ENCODE measurements around the gene RPL18A. TPM values are rescaled to one million over a fixed set of nuclear protein-coding genes. Genes with fewer than 3 reads are reported as not detected.

The RPL18A gene
- total RNA-seq, 2 experiments from 2014 or later, result 3,019 to 3,145 TPM

DNA sequence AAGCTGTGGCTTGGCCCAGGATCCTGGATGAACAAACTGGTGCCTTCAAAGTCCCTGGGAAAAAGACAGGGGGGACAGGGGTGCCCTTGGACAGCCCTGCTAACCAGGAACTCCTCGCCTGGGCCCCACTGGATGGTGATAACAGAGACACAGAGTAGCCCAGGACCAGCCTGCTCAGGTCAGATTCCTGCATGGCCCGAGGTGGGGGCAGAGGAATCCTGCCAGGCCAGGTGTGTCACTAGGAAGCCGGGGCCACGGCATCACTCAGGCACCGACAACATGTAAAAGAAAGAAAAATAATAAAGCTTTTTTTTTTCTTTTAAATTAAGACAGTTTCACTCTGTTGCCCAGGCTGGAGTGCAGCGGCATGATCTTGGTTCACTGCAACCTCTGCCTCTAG is 5.6 kb upstream of the RPL18A start:
- POLR2A ChIA-PET, result interaction anchor here (0.7 kb wide), 1 partner anchor 45 kb away, joined by 5 read pairs; no protein-coding TSS in a partner anchor
- TF ChIP-seq EZH2phosphoT487 (IDR thresholded peaks at IDR 0.05; ENCODE audit: borderline replicate concordance, low read depth, low read length), result no peak
- TF ChIP-seq, protein P1, sequence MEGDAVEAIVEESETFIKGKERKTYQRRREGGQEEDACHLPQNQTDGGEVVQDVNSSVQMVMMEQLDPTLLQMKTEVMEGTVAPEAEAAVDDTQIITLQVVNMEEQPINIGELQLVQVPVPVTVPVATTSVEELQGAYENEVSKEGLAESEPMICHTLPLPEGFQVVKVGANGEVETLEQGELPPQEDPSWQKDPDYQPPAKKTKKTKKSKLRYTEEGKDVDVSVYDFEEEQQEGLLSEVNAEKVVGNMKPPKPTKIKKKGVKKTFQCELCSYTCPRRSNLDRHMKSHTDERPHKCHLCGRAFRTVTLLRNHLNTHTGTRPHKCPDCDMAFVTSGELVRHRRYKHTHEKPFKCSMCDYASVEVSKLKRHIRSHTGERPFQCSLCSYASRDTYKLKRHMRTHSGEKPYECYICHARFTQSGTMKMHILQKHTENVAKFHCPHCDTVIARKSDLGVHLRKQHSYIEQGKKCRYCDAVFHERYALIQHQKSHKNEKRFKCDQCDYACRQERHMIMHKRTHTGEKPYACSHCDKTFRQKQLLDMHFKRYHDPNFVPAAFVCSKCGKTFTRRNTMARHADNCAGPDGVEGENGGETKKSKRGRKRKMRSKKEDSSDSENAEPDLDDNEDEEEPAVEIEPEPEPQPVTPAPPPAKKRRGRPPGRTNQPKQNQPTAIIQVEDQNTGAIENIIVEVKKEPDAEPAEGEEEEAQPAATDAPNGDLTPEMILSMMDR (conservative IDR thresholded peaks at IDR 0.05; ENCODE audit: low read length), result no peak

DNA sequence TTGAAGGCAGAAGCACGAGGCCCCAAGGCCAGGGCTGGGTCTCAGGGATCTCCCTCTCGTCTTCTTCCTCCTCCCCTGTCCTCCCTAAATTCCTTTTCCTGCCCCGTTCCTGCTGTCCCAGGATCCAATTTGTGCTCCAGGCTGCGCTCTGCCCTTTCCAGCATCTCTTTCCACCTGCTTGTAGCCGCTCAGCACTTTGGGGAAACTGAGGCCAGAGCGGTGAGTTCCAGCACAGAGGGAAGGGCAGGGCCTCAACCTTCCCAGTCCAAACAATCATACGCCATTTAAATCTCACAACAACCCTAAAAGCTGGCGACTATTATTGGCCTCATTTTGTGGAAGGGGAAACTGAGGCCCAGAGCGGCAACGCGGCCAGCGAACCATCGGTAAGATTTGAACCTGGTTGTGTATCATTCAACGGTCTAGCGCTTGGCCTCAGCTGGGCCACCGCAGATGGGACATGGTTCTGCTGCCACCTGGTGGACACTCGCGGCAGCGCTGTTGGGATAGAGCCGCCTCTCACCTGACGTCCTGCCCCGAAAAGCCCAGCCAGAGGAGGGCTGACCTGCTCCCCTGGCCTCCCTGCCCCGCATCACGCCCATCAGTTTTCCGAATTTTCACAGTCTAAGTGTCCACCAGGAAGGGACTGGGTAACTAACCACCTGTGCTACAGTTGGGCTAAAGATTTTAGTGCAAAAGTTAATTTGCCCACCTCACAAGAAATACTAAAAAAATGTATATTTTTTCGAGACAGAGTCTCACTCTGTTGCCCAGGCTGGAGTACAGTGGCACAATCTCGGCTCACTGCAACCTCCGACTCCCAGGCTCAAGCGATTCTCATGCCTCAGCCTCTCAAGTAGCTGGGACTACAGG is 4.2 kb upstream of the RPL18A start:
- Histone ChIP-seq H3K27ac (ENCODE audit: low read depth, low read length, poor library complexity, severe bottlenecking) (no peak overlapping the region), H4K20me1 (ENCODE audit: insufficient read depth, low read length) (peaks cover 1% of the 10 kb centered on the region; the same call in 1 of the 2 replicates), H3K9me3 (ENCODE audit: low read length) (no peaks in the 10 kb centered on the region), H3K4me2 (ENCODE audit: low read length) (peak overlapping the region; percentile 14; the same call in 1 of the 2 replicates), H3K79me2 (ENCODE audit: insufficient read depth, low read depth, low read length) (peaks cover 7% of the 10 kb centered on the region), H3K4me3 (ENCODE audit: low read depth, low read length, poor library complexity, severe bottlenecking) (no peak overlapping the region), H3K4me1 (ENCODE audit: insufficient read depth, low read length, poor library complexity, severe bottlenecking) (peaks cover 19% of the 10 kb centered on the region), H3K36me3 (ENCODE audit: insufficient read depth, low read length) (peaks cover 7% of the 10 kb centered on the region), H3K9me2 (ENCODE audit: insufficient read depth, low read length) (no peaks in the 10 kb centered on the region), H2AFZ (ENCODE audit: low read length) (peak overlapping the region; percentile 50; the same call in 1 of the 2 replicates)
- TF ChIP-seq EZH2phosphoT487 (IDR thresholded peaks at IDR 0.05; ENCODE audit: borderline replicate concordance, low read depth, low read length), result no peak
- TF ChIP-seq, protein P1 (conservative IDR thresholded peaks at IDR 0.05; ENCODE audit: low read length), result peak; percentile 97
- ChIA-PET POLR2A (interaction anchor here (0.6 kb wide), 1 partner anchor 20 kb away, joined by 3 read pairs; no protein-coding TSS in a partner anchor), CTCF (ENCODE audit: unreplicated experiment) (interaction anchor here (0.6 kb wide), 1 partner anchor 10 kb away, joined by 4 read pairs; no protein-coding TSS in a partner anchor)
- intact Hi-C loops (cut with micrococcal nuclease; ENCODE audit: unreplicated experiment), result loop anchor here (1.0 to 5.0 kb wide), 4 partner anchors 71 to 248 kb away; partner anchors contain the start of gene MAP1S
- DNase-seq (ENCODE audit: low spot score), result peak; percentile 84
- no TSS peak for BruUV-seq (replicated peaks)

More for the DNA sequence above, 5.6 kb upstream of the RPL18A start:
- no TSS peak for BruUV-seq (replicated peaks)
- H3K4me1 ChIP-seq (ENCODE audit: insufficient read depth, low read length, poor library complexity, severe bottlenecking), result peaks cover 29% of the 10 kb centered on the region
- H3K9me2 ChIP-seq (ENCODE audit: insufficient read depth, low read length), result no peaks in the 10 kb centered on the region
- H2AFZ ChIP-seq (ENCODE audit: low read length), result no peak overlapping the region
- CTCF ChIA-PET (ENCODE audit: unreplicated experiment), result no interaction called here
- no peak for DNase-seq (ENCODE audit: low spot score)
- H3K9me3 ChIP-seq (ENCODE audit: low read length), result no peaks in the 10 kb centered on the region
- no peak overlapping the region for H3K4me3 ChIP-seq (ENCODE audit: low read depth, low read length, poor library complexity, severe bottlenecking)
- no peak overlapping the region for H3K4me2 ChIP-seq (ENCODE audit: low read length)
- no peaks in the 10 kb centered on the region for H3K79me2 ChIP-seq (ENCODE audit: insufficient read depth, low read depth, low read length)
- H3K36me3 ChIP-seq (ENCODE audit: insufficient read depth, low read length), result no peaks in the 10 kb centered on the region
- intact Hi-C loops (cut with micrococcal nuclease; ENCODE audit: unreplicated experiment), result loop anchor here (2.0 kb wide), 1 partner anchor 69 kb away; no protein-coding TSS in a partner anchor
- H4K20me1 ChIP-seq (ENCODE audit: insufficient read depth, low read length), result no peaks in the 10 kb centered on the region
- no peak overlapping the region for H3K27ac ChIP-seq (ENCODE audit: low read depth, low read length, poor library complexity, severe bottlenecking)

Data from OCI-LY7 (cell line).